Liver (tissue), 3 donors: ENCODE measurements around the gene KLHL28.

Experiments
- ATF3 ChIP-seq: IDR thresholded peaks from 2 replicates; pipeline ENCODE4 v1.6.1; 2016; ENCODE audit warnings: antibody characterized with exemption
- CTCF ChIP-seq: fragments of 150-350 bp; IDR thresholded peaks from 2 replicates; pipeline ENCODE4 v1.5.1; 2017; ENCODE audit warnings: improper control_type of control experiment, low read depth, low read length; ENCODE audit not compliant: missing input control
- EGR1 ChIP-seq, 2 donors: IDR thresholded peaks; 2 replicates each; pipeline ENCODE4 v1.6.1; 2016 to 2018; ENCODE audit warnings: antibody characterized with exemption in 2 of 2, low read depth in 2 of 2
- FOXA2 ChIP-seq: IDR thresholded peaks from 2 replicates; pipeline ENCODE4 v1.6.1; 2016; ENCODE audit warnings: antibody characterized with exemption
- GABPA ChIP-seq, 2 donors: IDR thresholded peaks in 1 of 2; conservative IDR thresholded peaks in 1 of 2; 2 replicates each; pipeline ENCODE4 v1.6.1; 2016; ENCODE audit warnings: antibody characterized with exemption in 2 of 2, mild to moderate bottlenecking in 1 of 2, moderate library complexity in 1 of 2
- MAX ChIP-seq: IDR thresholded peaks from 2 replicates; pipeline ENCODE4 v1.6.1; 2016; ENCODE audit warnings: antibody characterized with exemption
- NR2F2 ChIP-seq: IDR thresholded peaks from 2 replicates; pipeline ENCODE4 v1.6.1; 2016; ENCODE audit warnings: antibody characterized with exemption
- RAD21 ChIP-seq, 2 donors: IDR thresholded peaks; 2 replicates each; pipeline ENCODE4 v1.6.1; 2016; ENCODE audit warnings: antibody characterized with exemption in 2 of 2, mild to moderate bottlenecking in 2 of 2
- REST ChIP-seq: IDR thresholded peaks from 2 replicates; pipeline ENCODE4 v1.6.1; 2016; ENCODE audit warnings: antibody characterized with exemption, mild to moderate bottlenecking
- RXRA ChIP-seq, 2 donors: IDR thresholded peaks; 2 replicates each; pipeline ENCODE4 v1.6.1; 2017 to 2018; ENCODE audit warnings: antibody characterized with exemption in 2 of 2, mild to moderate bottlenecking in 1 of 2
- SP1 ChIP-seq: IDR thresholded peaks from 2 replicates; pipeline ENCODE4 v1.6.1; 2018; ENCODE audit warnings: antibody characterized with exemption, mild to moderate bottlenecking
- TAF1 ChIP-seq: conservative IDR thresholded peaks from 2 replicates; pipeline ENCODE4 v1.6.1; 2016; ENCODE audit warnings: antibody characterized with exemption, mild to moderate bottlenecking
- YY1 ChIP-seq: IDR thresholded peaks from 2 replicates; pipeline ENCODE4 v1.6.1; 2016; ENCODE audit warnings: antibody characterized with exemption, mild to moderate bottlenecking
- donor health status: healthy.
- donor health status: healthy.

GRCh38 chr14:44970907-44971306 is 9.2 kb upstream of the KLHL28 start:
- TF ChIP-seq RAD21 (IDR thresholded peaks at IDR 0.05) (no peak), CTCF (no peak), MAX (no peak), YY1 (no peak), SP1 (no peak), REST (no peak), NR2F2 (no peak), EGR1 (IDR thresholded peaks at IDR 0.05; ENCODE audit: low read depth in 2 of 2) (no peak), RXRA (IDR thresholded peaks at IDR 0.05) (no peak), FOXA2 (no peak), ATF3 (no peak), TAF1 (no peak), GABPA (IDR thresholded peaks at IDR 0.05 in 1 of 2, conservative IDR thresholded peaks at IDR 0.05 in 1 of 2) (no peak)
